Spleen (tissue), 7 donors: ENCODE data around the gene KCP.

Experiments
- POLR2AphosphoS5 ChIP-seq, 3 donors: sonication (generic); formaldehyde crosslinking; IDR thresholded peaks; one replicate each; pipeline ENCODE4 v1.5.1; 2017; ENCODE audit warnings: antibody characterized with exemption in 3 of 3
- TF ChIP-seq, protein P1 (sequence below), 11 experiments: fragments of 200-600 bp in 7 of 11; fragments of 450-650 bp in 4 of 11; sonication (generic) in 4 of 11; IDR thresholded peaks in 8 of 11; conservative IDR thresholded peaks in 3 of 11; 1 replicate in 7 of 11; 2 replicates in 4 of 11; pipeline versions ENCODE4 v1.4.0 to v1.8.0; 2016 to 2021; ENCODE audit warnings: antibody characterized with exemption in 11 of 11, inconsistent platforms in 4 of 11, mild to moderate bottlenecking in 1 of 11
- donor health status: DM: no; HTN: no; CAD: no; lungs with moderate emphysema.
- donor health status: DM: no; HTN: no; CAD: no.
- donor health status: DM: no; HTN: no; CAD: no.

DNA sequence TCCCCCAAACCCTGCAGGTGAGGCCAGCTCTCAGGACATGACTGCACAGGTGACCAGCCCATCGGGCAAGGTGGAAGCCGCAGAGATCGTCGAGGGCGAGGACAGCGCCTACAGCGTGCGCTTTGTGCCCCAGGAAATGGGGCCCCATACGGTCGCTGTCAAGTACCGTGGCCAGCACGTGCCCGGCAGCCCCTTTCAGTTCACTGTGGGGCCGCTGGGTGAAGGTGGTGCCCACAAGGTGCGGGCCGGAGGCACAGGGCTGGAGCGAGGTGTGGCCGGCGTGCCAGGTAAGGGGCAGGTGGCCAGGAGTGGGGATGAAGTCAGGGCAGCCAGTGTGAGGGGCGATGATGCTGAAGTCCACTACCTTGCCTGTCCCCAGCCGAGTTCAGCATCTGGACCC, 56.1 kb downstream of the KCP start:
- TF ChIP-seq, protein P1, sequence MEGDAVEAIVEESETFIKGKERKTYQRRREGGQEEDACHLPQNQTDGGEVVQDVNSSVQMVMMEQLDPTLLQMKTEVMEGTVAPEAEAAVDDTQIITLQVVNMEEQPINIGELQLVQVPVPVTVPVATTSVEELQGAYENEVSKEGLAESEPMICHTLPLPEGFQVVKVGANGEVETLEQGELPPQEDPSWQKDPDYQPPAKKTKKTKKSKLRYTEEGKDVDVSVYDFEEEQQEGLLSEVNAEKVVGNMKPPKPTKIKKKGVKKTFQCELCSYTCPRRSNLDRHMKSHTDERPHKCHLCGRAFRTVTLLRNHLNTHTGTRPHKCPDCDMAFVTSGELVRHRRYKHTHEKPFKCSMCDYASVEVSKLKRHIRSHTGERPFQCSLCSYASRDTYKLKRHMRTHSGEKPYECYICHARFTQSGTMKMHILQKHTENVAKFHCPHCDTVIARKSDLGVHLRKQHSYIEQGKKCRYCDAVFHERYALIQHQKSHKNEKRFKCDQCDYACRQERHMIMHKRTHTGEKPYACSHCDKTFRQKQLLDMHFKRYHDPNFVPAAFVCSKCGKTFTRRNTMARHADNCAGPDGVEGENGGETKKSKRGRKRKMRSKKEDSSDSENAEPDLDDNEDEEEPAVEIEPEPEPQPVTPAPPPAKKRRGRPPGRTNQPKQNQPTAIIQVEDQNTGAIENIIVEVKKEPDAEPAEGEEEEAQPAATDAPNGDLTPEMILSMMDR (IDR thresholded peaks at IDR 0.05 in 8 of 11, conservative IDR thresholded peaks at IDR 0.05 in 3 of 11) = no peak
- TF ChIP-seq POLR2AphosphoS5 (IDR thresholded peaks at IDR 0.05) = no peak
